Thymus (tissue), 11 donors: ENCODE measurements around the gene SHANK3. TPM values are rescaled to one million over a fixed set of nuclear protein-coding genes. Genes with fewer than 3 reads are reported as not detected.
"Not testable (repeated sequence)": the region's sequence is repeated elsewhere in the genome, so short reads cannot be mapped to it uniquely, and the experiment has no call there.

Source experiments
- DNase-seq, 9 donors: peaks; one replicate each; pipeline ENCODE4 v3.0.0-alpha.2; 2013; ENCODE audit warnings: low spot score in 9 of 9, low read depth in 6 of 9, missing footprints in 1 of 9
- H3K27ac ChIP-seq, 2 donors: one replicate each; pipeline ENCODE4 v1.5.1; 2013; ENCODE audit warnings: control low read depth in 1 of 2, low read depth in 1 of 2, low read length in 1 of 2, mild to moderate bottlenecking in 1 of 2, moderate library complexity in 1 of 2
- H3K27me3 ChIP-seq, 2 donors: one replicate each; pipeline ENCODE4 v1.5.1; 2013; ENCODE audit warnings: low read length in 1 of 2; ENCODE audit not compliant: control insufficient read depth in 2 of 2, insufficient read depth in 1 of 2
- H3K36me3 ChIP-seq, 2 donors: one replicate each; pipeline ENCODE4 v1.5.1; 2013; ENCODE audit warnings: low read length in 1 of 2, mild to moderate bottlenecking in 1 of 2, moderate library complexity in 1 of 2; ENCODE audit not compliant: control insufficient read depth in 2 of 2, insufficient read depth in 2 of 2
- H3K4me1 ChIP-seq, 2 donors: one replicate each; pipeline ENCODE4 v1.5.1; 2013; ENCODE audit warnings: low read length in 2 of 2; ENCODE audit not compliant: control insufficient read depth in 2 of 2, insufficient read depth in 2 of 2
- H3K4me3 ChIP-seq, 2 donors: one replicate each; pipeline ENCODE4 v1.5.1; 2013; ENCODE audit warnings: low read length in 2 of 2, control low read depth in 1 of 2, mild to moderate bottlenecking in 1 of 2
- H3K9me3 ChIP-seq, 2 donors: one replicate each; pipeline ENCODE4 v1.5.1; 2013; ENCODE audit warnings: low read length in 1 of 2, mild to moderate bottlenecking in 1 of 2; ENCODE audit not compliant: control insufficient read depth in 2 of 2, insufficient read depth in 1 of 2
- WGBS: extraction: QIAGEN DNeasy Blood & Tissue Kit; methylation state at CpG from one replicate; pipeline ENCODE4 v1.1.7; 2013; 5-methylcytosine and 5-hydroxymethylcytosine counted together
- polyA plus RNA-seq: library from polyadenylated mRNA; stranded (reverse); fragments of 200-250 nt; gene quantifications from one replicate; pipeline ENCODE4 v1.2.3, GENCODE V29; 2013
- total RNA-seq: library from RNA; stranded (reverse); fragments of 120-200 nt; gene quantifications from one replicate; pipeline ENCODE4 v1.2.4, GENCODE V29; 2013
- donor health status: healthy.

SHANK3 gene
- total and polyA plus RNA-seq, 2 donors, result 0.61 to 8.6 TPM

DNA sequence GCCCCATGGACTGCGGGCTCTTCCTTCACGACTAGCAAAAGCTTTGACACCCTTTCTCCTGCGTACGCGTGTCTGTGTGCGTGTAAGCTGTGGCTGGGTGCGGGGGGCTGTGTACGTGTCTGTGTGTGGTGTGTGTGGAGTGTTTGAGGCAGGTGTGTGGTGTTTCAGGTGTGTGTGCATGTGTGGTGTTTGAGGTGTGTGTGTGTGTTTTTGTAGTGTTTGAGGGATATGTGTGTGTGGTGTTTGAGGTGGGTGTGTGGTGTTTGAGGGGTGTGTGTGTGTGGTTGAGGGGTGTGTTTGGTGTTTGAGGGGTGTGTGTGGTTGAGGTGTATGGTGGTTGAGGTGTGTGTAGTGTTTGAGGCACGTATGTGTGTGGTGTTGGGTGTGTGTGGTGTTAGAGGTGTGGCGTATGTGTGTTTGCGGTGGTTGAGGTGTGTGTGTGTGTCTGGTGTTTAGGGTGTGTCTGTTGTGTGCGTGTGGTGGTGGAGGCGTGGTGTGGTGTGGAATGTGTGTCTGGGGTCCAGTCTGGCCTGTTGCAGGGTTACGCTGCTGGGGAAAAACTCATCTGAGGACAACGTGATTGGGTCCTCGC lies 44.0 kb upstream of the SHANK3 start:
- Histone ChIP-seq H3K4me1 (peaks cover 6 to 17% of the 10 kb centered on the region in 2 donors), H3K36me3 (peaks cover 0 to 19% of the 10 kb centered on the region in 2 donors), H3K27ac (peak overlapping the region; percentile 59 to 86), H3K27me3 (no peaks in the 10 kb centered on the region), H3K9me3 (no peaks in the 10 kb centered on the region), H3K4me3 (peak overlapping the region; percentile 56 to 87)
- DNase-seq, result no peak
- WGBS, result 39% methylated on average over 16 of the region's 16 CpGs

DNA sequence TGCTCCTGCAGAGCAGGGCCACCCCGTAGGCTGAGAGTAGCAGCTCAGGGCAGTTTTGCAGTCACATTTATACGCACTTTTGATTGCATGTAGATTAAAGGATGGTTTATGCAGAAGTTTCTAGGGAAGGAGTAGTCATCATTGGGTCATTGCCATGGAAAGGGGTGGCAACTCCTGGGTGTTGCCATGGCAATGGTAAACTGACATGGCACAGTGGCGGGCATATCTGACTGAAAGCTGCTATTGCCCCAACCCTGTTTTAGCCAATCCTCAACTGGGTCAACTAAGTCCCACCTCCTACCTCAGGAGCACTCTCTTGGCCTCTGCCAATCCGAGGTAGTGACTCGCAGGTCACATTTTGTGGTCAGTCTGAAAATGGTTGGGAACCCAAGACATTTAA lies 42.2 kb upstream of the SHANK3 start:
- Histone ChIP-seq H3K4me3 (no peak overlapping the region), H3K36me3 (peaks cover 0 to 14% of the 10 kb centered on the region in 2 donors), H3K27me3 (no peaks in the 10 kb centered on the region), H3K4me1 (peaks cover 6 to 17% of the 10 kb centered on the region in 2 donors), H3K27ac (no peak overlapping the region), H3K9me3 (no peaks in the 10 kb centered on the region)
- 96% methylated on average over 5 of the region's 5 CpGs for WGBS
- no peak for DNase-seq

DNA sequence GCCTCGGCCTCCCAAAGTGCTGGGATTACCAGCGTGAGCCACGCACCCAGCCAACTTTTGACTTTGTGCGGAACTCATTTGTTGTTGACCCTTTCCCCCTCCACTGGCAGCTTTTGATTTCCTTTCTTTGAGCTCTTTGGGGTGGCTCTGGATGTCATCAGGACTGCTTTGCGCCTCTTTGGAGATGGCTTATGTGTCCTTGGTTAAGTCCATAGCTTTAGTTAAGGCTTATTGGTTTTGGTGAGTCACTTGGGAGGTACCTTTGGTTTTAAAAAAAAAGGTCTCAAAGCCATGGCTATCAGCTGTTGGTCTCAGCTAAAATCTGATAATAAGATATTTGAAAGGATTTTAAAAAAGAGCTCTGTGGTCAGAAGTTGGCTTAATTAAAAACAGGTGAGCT lies 39.5 kb upstream of the SHANK3 start:
- H3K9me3 ChIP-seq, result no peaks in the 10 kb centered on the region
- no peaks in the 10 kb centered on the region for H3K36me3 ChIP-seq
- DNase-seq, result no peak
- H3K27me3 ChIP-seq, result no peaks in the 10 kb centered on the region
- no peak overlapping the region for H3K27ac ChIP-seq
- H3K4me3 ChIP-seq, result no peak overlapping the region
- H3K4me1 ChIP-seq, result peaks cover 6 to 9% of the 10 kb centered on the region in 2 donors
- 97% methylated on average over 5 of the region's 5 CpGs for WGBS

DNA sequence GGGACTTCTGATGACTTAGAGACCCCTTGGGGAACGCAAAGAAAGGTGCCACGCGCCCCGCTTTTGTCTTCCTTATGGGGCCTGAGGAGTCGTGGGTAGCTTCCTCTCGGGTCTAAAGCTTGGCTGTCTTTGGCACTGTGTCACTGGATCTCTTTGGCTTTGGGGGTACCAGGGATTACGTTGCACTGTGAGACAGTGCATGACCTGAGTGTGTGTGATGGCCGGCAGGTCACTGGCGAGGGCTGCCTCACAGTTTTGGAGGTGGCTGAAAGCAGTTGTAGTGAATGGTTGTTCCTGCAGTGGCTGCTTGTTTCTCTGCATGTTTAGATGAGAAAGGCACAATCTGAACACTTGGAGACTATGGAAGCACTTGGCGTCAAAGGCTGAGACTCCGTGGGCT lies 38.9 kb upstream of the SHANK3 start:
- no peaks in the 10 kb centered on the region for H3K27me3 ChIP-seq
- peaks cover 3% of the 10 kb centered on the region in 2 donors for H3K4me1 ChIP-seq
- 94% methylated on average over 11 of the region's 11 CpGs for WGBS
- no peak overlapping the region for H3K27ac ChIP-seq
- no peaks in the 10 kb centered on the region for H3K9me3 ChIP-seq
- no peak for DNase-seq
- H3K4me3 ChIP-seq, result no peak overlapping the region
- no peaks in the 10 kb centered on the region for H3K36me3 ChIP-seq

DNA sequence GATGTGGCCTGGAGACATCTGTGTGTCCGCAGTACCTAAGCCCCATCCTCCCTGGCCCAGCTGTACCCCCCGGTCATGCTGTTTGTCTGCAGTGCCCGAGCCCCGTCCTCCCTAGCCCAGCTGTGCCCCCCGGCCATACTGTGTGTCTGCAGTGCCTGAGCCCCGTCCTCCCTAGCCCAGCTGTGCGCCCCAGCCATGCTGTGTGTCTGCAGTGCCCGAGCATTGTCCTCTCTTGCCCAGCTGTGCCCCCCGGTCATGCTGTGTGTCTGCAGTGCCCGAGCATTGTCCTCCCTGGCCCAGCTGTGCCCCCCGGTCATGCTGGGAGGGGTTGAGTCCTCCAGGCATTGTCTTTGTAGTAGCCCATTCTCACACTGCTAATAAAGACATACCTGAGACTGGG lies 37.0 kb upstream of the SHANK3 start:
- 97% methylated on average over 11 of the region's 11 CpGs for WGBS
- Histone ChIP-seq H3K9me3 (no peaks in the 10 kb centered on the region), H3K4me1 (no peaks in the 10 kb centered on the region), H3K27ac (no peak overlapping the region), H3K27me3 (no peaks in the 10 kb centered on the region), H3K4me3 (no peak overlapping the region), H3K36me3 (no peaks in the 10 kb centered on the region)
- no peak for DNase-seq

DNA sequence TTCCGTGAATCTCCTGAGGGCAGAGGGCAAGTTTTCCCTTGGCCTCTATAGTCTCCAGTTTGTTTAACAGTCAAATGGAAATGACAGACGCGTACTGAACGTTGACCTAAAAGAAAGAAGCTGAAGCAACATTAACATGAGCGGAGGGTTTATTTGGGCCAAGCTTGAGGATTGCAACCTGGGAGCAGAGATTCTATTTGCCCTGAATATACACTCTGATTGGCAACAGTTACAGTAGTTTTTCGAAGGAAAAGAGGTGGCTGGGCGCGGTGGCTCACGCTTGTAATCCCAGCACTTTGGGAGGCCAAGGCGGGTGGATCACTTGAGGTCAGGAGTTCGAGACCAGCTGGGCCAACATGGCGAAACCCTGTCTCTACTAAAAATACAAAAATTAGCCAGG lies 32.3 kb upstream of the SHANK3 start:
- H3K9me3 ChIP-seq, H3K4me3 ChIP-seq, DNase-seq, H3K4me1 ChIP-seq, H3K36me3 ChIP-seq, H3K27ac ChIP-seq: not testable (repeated sequence)
- WGBS, result 99% methylated on average over 12 of the region's 12 CpGs
- peaks cover 3 to 14% of the 10 kb centered on the region in 2 donors for H3K27me3 ChIP-seq

DNA sequence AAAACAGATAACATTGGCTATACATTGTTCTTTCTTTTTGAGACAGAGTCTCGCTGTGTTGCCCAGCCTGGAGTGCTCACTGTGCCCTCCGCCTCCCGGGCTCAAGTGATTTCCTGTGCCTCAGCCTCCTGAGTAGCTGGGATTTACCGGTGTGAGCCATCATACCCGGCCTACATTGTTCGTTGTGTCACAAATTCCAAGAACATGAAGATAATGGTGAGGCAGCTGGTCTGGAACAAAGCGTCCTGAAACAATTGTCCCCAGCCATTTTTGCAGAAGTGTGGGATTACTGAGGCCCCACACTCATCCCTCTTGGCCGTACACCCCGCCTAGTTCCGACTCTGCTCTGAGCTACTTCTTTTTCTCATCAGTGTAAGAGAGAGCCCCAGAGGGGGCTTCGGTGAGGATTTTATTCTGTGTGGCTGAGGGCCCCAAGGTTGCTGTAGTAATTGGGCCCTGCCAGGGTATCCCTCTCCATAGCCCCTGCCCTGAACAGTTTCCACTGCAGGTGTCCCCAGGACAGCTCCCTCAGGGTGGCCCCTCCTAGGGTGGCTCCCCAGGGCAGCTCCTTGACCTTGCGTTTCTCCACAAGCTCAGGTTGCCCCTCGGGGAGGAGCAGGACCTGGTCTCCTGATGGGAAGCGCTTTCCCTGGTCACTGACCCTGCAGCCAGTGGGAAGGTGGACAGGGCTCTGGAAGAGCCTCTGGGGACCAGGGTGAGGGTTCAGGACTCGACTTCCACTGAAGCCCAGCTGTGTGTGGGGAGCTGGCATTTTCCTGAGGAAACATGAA lies 31.6 kb upstream of the SHANK3 start:
- WGBS, result 92% methylated on average over 15 of the region's 15 CpGs
- no peak for DNase-seq
- Histone ChIP-seq H3K27me3 (peaks cover 3 to 14% of the 10 kb centered on the region in 2 donors), H3K27ac (no peak overlapping the region), H3K4me1 (no peaks in the 10 kb centered on the region), H3K4me3 (no peak overlapping the region), H3K9me3 (no peaks in the 10 kb centered on the region), H3K36me3 (no peaks in the 10 kb centered on the region)

DNA sequence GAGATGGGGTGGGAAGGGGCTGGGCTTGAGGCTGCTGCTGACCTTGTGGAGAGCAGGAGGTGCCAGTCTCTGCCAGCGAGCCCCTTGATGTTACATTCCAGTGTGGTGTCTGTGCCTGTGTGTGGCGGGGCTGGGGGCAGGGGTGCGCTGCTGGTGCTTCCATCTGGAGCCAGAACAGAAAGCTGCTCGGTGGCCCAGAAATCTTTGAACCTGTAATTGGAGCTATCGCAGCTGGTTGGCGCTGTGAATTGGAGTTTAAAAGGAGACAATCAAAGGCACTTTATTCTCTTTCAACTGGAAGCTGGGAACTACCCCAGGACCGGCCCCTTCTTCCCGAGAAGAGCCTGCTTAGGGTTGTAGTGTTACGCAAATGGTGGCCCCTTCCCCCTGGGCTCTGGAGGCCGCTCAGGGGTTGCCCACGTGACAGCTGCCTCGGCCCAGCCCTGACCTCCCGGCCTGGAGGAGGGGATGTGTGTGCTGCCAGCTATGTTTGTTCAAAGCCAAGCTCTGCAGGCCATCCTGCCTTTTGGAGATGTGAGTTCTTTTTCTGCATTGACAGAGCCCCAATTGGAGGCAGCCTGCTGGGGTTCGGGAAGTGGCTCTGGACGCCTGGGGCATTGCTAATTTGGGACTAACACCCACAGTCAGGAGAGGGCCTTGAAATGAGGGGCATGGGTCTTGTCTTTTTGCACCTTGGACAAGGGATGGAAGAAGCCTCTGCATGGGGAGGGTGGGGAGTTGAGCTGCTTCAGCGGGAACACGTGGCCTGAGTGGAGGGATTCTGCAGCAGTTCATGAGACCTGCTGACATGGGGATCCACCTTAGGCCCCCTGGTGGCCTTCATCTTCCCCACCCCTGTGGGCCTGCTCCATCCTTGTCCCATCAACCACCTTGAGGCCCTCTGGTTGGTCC lies 30.7 kb upstream of the SHANK3 start:
- no peak overlapping the region for H3K4me3 ChIP-seq
- H3K27me3 ChIP-seq, result peaks cover 3 to 14% of the 10 kb centered on the region in 2 donors
- no peak overlapping the region for H3K27ac ChIP-seq
- H3K4me1 ChIP-seq, result no peaks in the 10 kb centered on the region
- no peak for DNase-seq
- no peaks in the 10 kb centered on the region for H3K9me3 ChIP-seq
- WGBS, result 52% methylated on average over 17 of the region's 17 CpGs
- no peaks in the 10 kb centered on the region for H3K36me3 ChIP-seq
